Measurements from ENCODE around the gene GATAD2A.

GRCh38 chr19:19439176-19439482, 33.7 kb downstream of the GATAD2A start:
- TF ChIP-seq POLR2AphosphoS5 (IDR thresholded peaks at IDR 0.05; ENCODE audit: low read length): no peak
- no peak for TF ChIP-seq CTCF (IDR thresholded peaks at IDR 0.05 in 2 of 3, conservative IDR thresholded peaks at IDR 0.05 in 1 of 3; ENCODE audit: control insufficient read depth in 2 of 3, extremely low read depth in 1 of 3, insufficient read depth in 1 of 3, low read depth in 3 of 3, low read length in 3 of 3)
- TF ChIP-seq POLR2A (IDR thresholded peaks at IDR 0.05; ENCODE audit: low read depth, low read length): no peak
- TF ChIP-seq EGR1 (IDR thresholded peaks at IDR 0.05; ENCODE audit: borderline replicate concordance in 1 of 2, low read depth in 2 of 2, low read length in 2 of 2): no peak
- TF ChIP-seq TBL1XR1 (IDR thresholded peaks at IDR 0.05; ENCODE audit: low read depth, low read length): no peak
- no peak for TF ChIP-seq CREM (IDR thresholded peaks at IDR 0.05; ENCODE audit: low read depth)
- TF ChIP-seq IRF3 (IDR thresholded peaks at IDR 0.05): no peak
- TF ChIP-seq TAF1 (IDR thresholded peaks at IDR 0.05; ENCODE audit: borderline replicate concordance, low read depth, low read length): no peak
- TF ChIP-seq CHD2 (IDR thresholded peaks at IDR 0.05; ENCODE audit: borderline replicate concordance, low read depth, low read length): no peak
- no peak for TF ChIP-seq ZZZ3 (IDR thresholded peaks at IDR 0.05; ENCODE audit: control insufficient read depth, insufficient read length, low read depth)
- no peak for TF ChIP-seq HCFC1 (IDR thresholded peaks at IDR 0.05; ENCODE audit: low read length)
- no peak for TF ChIP-seq CEBPB (IDR thresholded peaks at IDR 0.05; ENCODE audit: borderline replicate concordance in 1 of 2, low read depth in 2 of 2, low read length in 2 of 2)
- TF ChIP-seq REST (IDR thresholded peaks at IDR 0.05; ENCODE audit: low read depth, low read length): no peak

All from GM12878 (cell line).